Endothelial cell of umbilical vein (primary cell): ENCODE data around the gene SFR1. TPM values are rescaled to one million over a fixed set of nuclear protein-coding genes. Genes with fewer than 3 reads are reported as not detected.

Source experiments
- BruUV-seq: library from RNA; stranded (reverse); fragments of 400-500 nt; replicated peaks from 2 replicates; lab custom pipeline; 2021; lab: Mats Ljungman, UMichigan
- CTCF ChIA-PET: fragments of 300-600, 350-600 bp; sonication (Branson Sonifier 250); formaldehyde crosslinking; loops from one replicate; lab custom pipeline; 2021; ENCODE audit warnings: antibody characterized with exemption, inconsistent platforms; lab: Charles Lee
- POLR2A ChIA-PET: fragments of 300-600, 350-600 bp; sonication (Branson Sonifier 250); formaldehyde crosslinking; loops from one replicate; lab custom pipeline; 2021; ENCODE audit warnings: antibody characterized with exemption, inconsistent platforms; lab: Charles Lee
- DNase-seq: peaks from one replicate; pipeline ENCODE4 v3.0.0-alpha.2; 2011; ENCODE audit warnings: low read depth, low spot score
- FAIRE-seq: peaks from 2 replicates; lab custom pipeline; 2011; peaks lifted over from hg19 to GRCh38; lab: Jason Lieb, UNC
- H2AFZ ChIP-seq: 2 replicates; pipeline ENCODE4 v1.6.0; 2012; ENCODE audit warnings: low read depth, low read length, control low read depth, inconsistent platforms
- H3K27ac ChIP-seq: 2 replicates; pipeline ENCODE4 v1.5.1; 2011; ENCODE audit warnings: low read depth, mild to moderate bottlenecking, control low read depth, low read length, moderate library complexity; ENCODE audit not compliant: insufficient read depth
- H3K27me3 ChIP-seq, 2 experiments: 2 replicates each; pipeline versions ENCODE4 v1.6.0 to v1.6.1; 2011; ENCODE audit warnings: low read length in 2 of 2, mixed read lengths in 1 of 2; ENCODE audit not compliant: control insufficient read depth in 2 of 2, insufficient read depth in 2 of 2
- H3K36me3 ChIP-seq, 2 experiments: 2 replicates in 1 of 2; 3 replicates in 1 of 2; pipeline ENCODE4 v1.5.1; 2011; ENCODE audit warnings: low read length in 2 of 2, mild to moderate bottlenecking in 1 of 2, moderate library complexity in 1 of 2; ENCODE audit not compliant: control insufficient read depth in 2 of 2, insufficient read depth in 2 of 2; ENCODE audit errors: extremely low read depth in 1 of 2
- H3K4me1 ChIP-seq: 3 replicates; pipeline ENCODE4 v1.5.1; 2011; ENCODE audit warnings: mild to moderate bottlenecking, low read length; ENCODE audit not compliant: control insufficient read depth, insufficient read depth; ENCODE audit errors: extremely low read depth
- H3K4me2 ChIP-seq: 2 replicates; pipeline ENCODE4 v1.6.1; 2011; ENCODE audit warnings: low read length, control low read depth, mixed read lengths; ENCODE audit not compliant: insufficient read depth
- H3K4me3 ChIP-seq, 3 experiments: fragments of 200-600 bp in 1 of 3; sonication (generic), shearing (Covaris generic) in 1 of 3; replicated peaks in 1 of 3; 2 replicates each; pipeline ENCODE4 v1.5.1; 2011 to 2016; ENCODE audit warnings: control low read depth in 3 of 3, low read length in 3 of 3, mild to moderate bottlenecking in 2 of 3, inconsistent platforms in 1 of 3, low read depth in 1 of 3, moderate library complexity in 1 of 3; ENCODE audit not compliant: insufficient read depth in 1 of 3
- H3K79me2 ChIP-seq: 2 replicates; pipeline ENCODE4 v1.6.0; 2012; ENCODE audit warnings: low read length, inconsistent platforms; ENCODE audit not compliant: control insufficient read depth, insufficient read depth
- H3K9ac ChIP-seq: replicated peaks from 2 replicates; pipeline ENCODE3; 2011; ENCODE audit warnings: low read length, control low read depth; ENCODE audit not compliant: insufficient read depth; ENCODE audit errors: extremely low read depth
- H3K9me1 ChIP-seq: replicated peaks from 3 replicates; pipeline ENCODE4 v1.6.0; 2011; ENCODE audit warnings: mild to moderate bottlenecking, low read length; ENCODE audit not compliant: control insufficient read depth, insufficient read depth; ENCODE audit errors: extremely low read depth
- H3K9me3 ChIP-seq: replicated peaks from 2 replicates; pipeline ENCODE4 v1.5.1; 2012; ENCODE audit warnings: low read length, inconsistent platforms; ENCODE audit not compliant: control insufficient read depth, insufficient read depth
- H4K20me1 ChIP-seq: replicated peaks from 2 replicates; pipeline ENCODE3; 2011; ENCODE audit warnings: mild to moderate bottlenecking, low read length; ENCODE audit not compliant: control insufficient read depth, insufficient read depth; ENCODE audit errors: extremely low read depth
- EZH2 ChIP-seq: IDR thresholded peaks from 2 replicates; pipeline ENCODE4 v1.6.1; 2012; ENCODE audit warnings: borderline replicate concordance, low read depth, mild to moderate bottlenecking, moderate library complexity, low read length, inconsistent platforms; ENCODE audit not compliant: severe bottlenecking
- FOS ChIP-seq: IDR thresholded peaks from 2 replicates; pipeline ENCODE4 v1.6.1; 2011; ENCODE audit warnings: mild to moderate bottlenecking, low read length, moderate library complexity, borderline replicate concordance; ENCODE audit not compliant: insufficient read depth
- GATA2 ChIP-seq: IDR thresholded peaks from 2 replicates; pipeline ENCODE4 v1.7.0; 2011; ENCODE audit warnings: low read depth, mild to moderate bottlenecking, moderate library complexity, mixed read lengths, low read length; ENCODE audit not compliant: insufficient read length, insufficient read depth
- dilution Hi-C: fragments of 300-500 bp; cut with MboI; formaldehyde crosslinking; loops from one replicate; pipeline ENCODE4 v1.15.0; 2019; ENCODE audit warnings: low sequenced_read_pairs; ENCODE audit not compliant: extremely low pct_ligation_motif_present
- intact Hi-C: fragments of 100-400 bp; cut with micrococcal nuclease; formaldehyde crosslinking; loops from one replicate; pipeline ENCODE4 v1.10.0; 2022
- polyA plus RNA-seq, 4 experiments: library from polyadenylated mRNA; depleted of rRNA in 3 of 4; stranded (reverse) in 3 of 4; unstranded in 1 of 4; fragments of >200 nt; gene quantifications; 2 replicates each; pipeline versions ENCODE4 v1.2.1 to v1.2.3, GENCODE V29; 2011 to 2012; ENCODE audit warnings: missing spikeins in 1 of 4
- total RNA-seq: library from RNA; stranded (reverse); gene quantifications from 2 replicates; pipeline ENCODE4 v1.2.3, GENCODE V29; 2021
- TF ChIP-seq, protein P1 (sequence below), 2 donors: IDR thresholded peaks; 1 replicate in 1 of 2; 2 replicates in 1 of 2; pipeline ENCODE4 v1.5.1; 2011; ENCODE audit warnings: low read length in 2 of 2, mild to moderate bottlenecking in 2 of 2, moderate library complexity in 2 of 2, control low read depth in 1 of 2, inconsistent platforms in 1 of 2, low read depth in 1 of 2; ENCODE audit not compliant: insufficient read depth in 1 of 2; ENCODE audit errors: extremely low read depth in 1 of 2
- TF ChIP-seq, protein P2 (sequence below): IDR thresholded peaks from 2 replicates; pipeline ENCODE4 v1.6.1; 2011; ENCODE audit not compliant: insufficient read depth, insufficient read length

Gene SFR1
- total and polyA plus RNA-seq, 2 donors (not counting 3 experiments of a cell fraction or from before 2014, with no cell fraction given), result 3.6 to 8.9 TPM

DNA sequence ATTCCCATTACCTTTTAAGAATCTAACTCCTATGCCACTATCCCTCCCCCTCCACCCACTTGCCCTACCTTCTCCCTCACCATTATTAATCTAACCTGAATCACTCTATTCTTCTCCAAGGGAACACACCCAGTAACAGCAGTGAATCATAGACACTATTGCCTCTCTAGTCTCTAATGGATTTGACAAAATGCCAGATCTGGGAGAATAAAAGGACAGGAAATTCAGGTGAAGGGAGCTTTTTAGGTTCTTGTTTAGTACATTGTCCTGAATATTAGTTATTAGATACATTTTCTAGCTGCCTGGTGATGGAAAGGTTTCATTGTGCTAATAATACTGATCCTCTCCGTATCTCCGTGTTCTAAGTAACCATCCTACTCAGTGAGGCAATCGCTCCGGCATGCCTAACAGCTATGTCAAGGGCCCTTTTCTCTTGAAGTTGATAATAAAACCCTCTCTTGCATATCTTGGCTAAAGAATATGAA is 4.1 kb upstream of the SFR1 start:
- TF ChIP-seq, protein P1, sequence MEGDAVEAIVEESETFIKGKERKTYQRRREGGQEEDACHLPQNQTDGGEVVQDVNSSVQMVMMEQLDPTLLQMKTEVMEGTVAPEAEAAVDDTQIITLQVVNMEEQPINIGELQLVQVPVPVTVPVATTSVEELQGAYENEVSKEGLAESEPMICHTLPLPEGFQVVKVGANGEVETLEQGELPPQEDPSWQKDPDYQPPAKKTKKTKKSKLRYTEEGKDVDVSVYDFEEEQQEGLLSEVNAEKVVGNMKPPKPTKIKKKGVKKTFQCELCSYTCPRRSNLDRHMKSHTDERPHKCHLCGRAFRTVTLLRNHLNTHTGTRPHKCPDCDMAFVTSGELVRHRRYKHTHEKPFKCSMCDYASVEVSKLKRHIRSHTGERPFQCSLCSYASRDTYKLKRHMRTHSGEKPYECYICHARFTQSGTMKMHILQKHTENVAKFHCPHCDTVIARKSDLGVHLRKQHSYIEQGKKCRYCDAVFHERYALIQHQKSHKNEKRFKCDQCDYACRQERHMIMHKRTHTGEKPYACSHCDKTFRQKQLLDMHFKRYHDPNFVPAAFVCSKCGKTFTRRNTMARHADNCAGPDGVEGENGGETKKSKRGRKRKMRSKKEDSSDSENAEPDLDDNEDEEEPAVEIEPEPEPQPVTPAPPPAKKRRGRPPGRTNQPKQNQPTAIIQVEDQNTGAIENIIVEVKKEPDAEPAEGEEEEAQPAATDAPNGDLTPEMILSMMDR (IDR thresholded peaks at IDR 0.05; ENCODE audit: extremely low read depth in 1 of 2, insufficient read depth in 1 of 2, low read depth in 1 of 2, low read length in 2 of 2), result no peak
- no peak for TF ChIP-seq GATA2
- TF ChIP-seq FOS, result no peak
- TF ChIP-seq, protein P2, sequence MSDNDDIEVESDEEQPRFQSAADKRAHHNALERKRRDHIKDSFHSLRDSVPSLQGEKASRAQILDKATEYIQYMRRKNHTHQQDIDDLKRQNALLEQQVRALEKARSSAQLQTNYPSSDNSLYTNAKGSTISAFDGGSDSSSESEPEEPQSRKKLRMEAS, result no peak
- TF ChIP-seq EZH2, result no peak
- Histone ChIP-seq H3K9me1 (no peaks in the 10 kb centered on the region), H3K4me1 (peaks cover 26% of the 10 kb centered on the region), H3K36me3 (no peaks in the 10 kb centered on the region), H3K4me2 (no peak overlapping the region), H3K27ac (no peak overlapping the region), H2AFZ (no peak overlapping the region), H4K20me1 (no peaks in the 10 kb centered on the region), H3K27me3 (no peaks in the 10 kb centered on the region), H3K9me3 (no peaks in the 10 kb centered on the region), H3K9ac (no peak overlapping the region), H3K4me3 (no peak overlapping the region), H3K79me2 (no peaks in the 10 kb centered on the region)
- dilution Hi-C loops (no loop called here), intact Hi-C loops (no loop called here)
- no peak for DNase-seq
- CTCF ChIA-PET, result interaction anchor here (0.9 kb wide), 1 partner anchor 9 kb away, joined by 3 read pairs; no protein-coding TSS in a partner anchor
- FAIRE-seq, result no peak
- no TSS peak for BruUV-seq
- POLR2A ChIA-PET, result no interaction called here
